ENCODE data around the gene NRP2.

The NRP2 gene

DNA sequence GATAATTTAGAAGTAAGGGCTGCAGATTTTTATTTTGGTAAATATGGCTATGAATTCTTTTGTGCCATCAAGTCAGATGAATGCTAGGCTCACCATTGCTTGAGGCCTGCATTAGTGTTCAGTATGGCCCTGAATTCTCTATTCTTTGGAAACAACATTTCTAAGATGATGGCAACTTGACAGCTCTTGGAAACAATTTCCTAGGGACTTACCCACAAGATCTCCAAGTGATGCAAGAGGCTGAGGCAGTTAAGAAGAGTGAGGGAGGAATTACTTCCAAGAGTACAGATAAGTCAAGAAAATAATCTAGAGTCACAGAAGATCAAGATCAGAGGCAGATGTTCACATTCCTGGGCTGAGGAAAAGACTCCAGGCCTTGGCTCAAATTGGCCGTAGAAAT is 129.1 kb downstream of the NRP2 start:
- no peak overlapping the region for H3K27ac Mint-ChIP-seq
- no peaks in the 10 kb centered on the region for H3K4me1 Mint-ChIP-seq
- no peak overlapping the region for H3K4me3 Mint-ChIP-seq
- no peaks in the 10 kb centered on the region for H3K9me3 Mint-ChIP-seq
- no peak for ATAC-seq
- DNase-seq (ENCODE audit: low spot score in 2 of 2), result no peak
- H3K36me3 Mint-ChIP-seq, result no peaks in the 10 kb centered on the region

DNA sequence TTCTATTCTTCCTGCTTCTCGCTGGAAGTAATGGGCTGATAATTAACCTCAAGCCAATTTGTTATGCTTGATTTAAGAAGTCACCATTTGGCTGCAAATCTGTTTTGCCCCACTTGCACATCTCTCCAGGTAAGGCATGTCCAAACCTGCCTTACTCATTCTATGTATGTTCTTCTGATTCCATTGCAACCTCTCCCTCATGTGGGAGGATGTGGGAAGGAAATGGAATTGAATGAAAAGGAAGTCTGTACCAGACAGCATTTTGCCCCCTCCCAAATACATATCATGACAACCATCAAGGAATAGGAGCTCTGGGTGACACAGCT is 131.7 kb downstream of the NRP2 start:
- DNase-seq (ENCODE audit: low spot score in 2 of 2) (no peak), ATAC-seq (no peak)
- Mint-ChIP-seq H3K4me1 (no peaks in the 10 kb centered on the region), H3K36me3 (no peaks in the 10 kb centered on the region), H3K9me3 (no peaks in the 10 kb centered on the region), H3K4me3 (no peak overlapping the region), H3K27ac (no peak overlapping the region)

- Mint-ChIP-seq H3K27ac (no peak overlapping the region), H3K36me3 (no peaks in the 10 kb centered on the region), H3K9me3 (no peaks in the 10 kb centered on the region), H3K4me1 (no peaks in the 10 kb centered on the region), H3K4me3 (no peak overlapping the region)
- ATAC-seq (no peak), DNase-seq (ENCODE audit: low spot score in 2 of 2) (no peak)
Observed at GRCh38 chr2:205815673-205816072, 133.4 kb downstream of the NRP2 start.

DNA sequence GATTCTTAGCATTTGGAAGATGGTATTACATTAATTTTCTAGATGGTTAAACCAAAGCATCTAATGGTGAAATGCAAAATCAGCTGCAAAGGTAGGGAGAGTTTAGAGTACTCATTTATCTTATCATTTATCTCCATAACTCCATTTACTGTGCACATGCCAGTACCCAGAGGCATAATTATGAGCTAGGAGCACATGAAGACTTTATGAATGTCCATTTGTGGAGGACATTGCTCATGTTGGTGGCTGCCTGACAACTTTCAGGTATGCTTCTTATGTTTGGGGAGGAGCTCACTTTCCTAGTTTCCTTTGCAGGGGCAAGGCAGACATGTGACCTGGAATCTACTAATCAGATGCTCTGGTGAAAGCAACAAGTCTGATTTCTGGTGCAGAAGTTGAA is 134.0 kb downstream of the NRP2 start:
- H3K4me3 Mint-ChIP-seq, result no peak overlapping the region

DNA sequence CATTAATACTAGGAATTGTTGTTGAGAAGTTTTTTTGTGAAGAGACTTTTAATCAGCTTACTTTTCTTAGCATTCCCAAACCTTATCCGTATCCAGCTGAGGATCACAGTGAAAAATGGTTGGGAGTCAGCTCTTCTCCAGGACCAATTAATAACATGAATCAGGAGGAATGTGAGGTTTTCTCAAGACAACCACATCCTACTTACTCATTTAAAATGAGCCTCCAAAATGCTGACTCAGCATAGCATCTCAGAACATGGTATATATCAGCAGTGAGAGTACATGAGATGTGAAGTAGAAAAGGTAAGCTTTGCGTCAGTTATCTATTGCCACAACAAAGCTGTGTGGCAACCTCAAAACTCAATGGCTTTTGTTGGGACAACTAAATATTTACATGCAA is 140.3 kb downstream of the NRP2 start:
- H3K36me3 Mint-ChIP-seq, result no peaks in the 10 kb centered on the region
- no peaks in the 10 kb centered on the region for H3K9me3 Mint-ChIP-seq
- ATAC-seq (no peak), DNase-seq (ENCODE audit: low spot score in 2 of 2) (no peak)
- no peaks in the 10 kb centered on the region for H3K4me1 Mint-ChIP-seq
- H3K4me3 Mint-ChIP-seq, result no peak overlapping the region
- no peak overlapping the region for H3K27ac Mint-ChIP-seq

More for the DNA sequence above, 134.0 kb downstream of the NRP2 start:
- Mint-ChIP-seq H3K4me1 (no peaks in the 10 kb centered on the region), H3K9me3 (no peaks in the 10 kb centered on the region), H3K36me3 (no peaks in the 10 kb centered on the region), H3K27ac (no peak overlapping the region)
- DNase-seq (ENCODE audit: low spot score in 2 of 2), result no peak
- ATAC-seq, result no peak

GRCh38 chr2:205827809-205828365 is 145.6 kb downstream of the NRP2 start:
- H3K36me3 Mint-ChIP-seq, result no peaks in the 10 kb centered on the region
- no peaks in the 10 kb centered on the region for H3K4me1 Mint-ChIP-seq
- ATAC-seq (no peak), DNase-seq (ENCODE audit: low spot score in 2 of 2) (no peak)
- H3K4me3 Mint-ChIP-seq, result no peak overlapping the region
- H3K27ac Mint-ChIP-seq, result no peak overlapping the region
- H3K9me3 Mint-ChIP-seq, result no peaks in the 10 kb centered on the region

- Mint-ChIP-seq H3K4me3 (no peak overlapping the region), H3K9me3 (no peaks in the 10 kb centered on the region), H3K36me3 (no peaks in the 10 kb centered on the region), H3K4me1 (no peaks in the 10 kb centered on the region), H3K27ac (no peak overlapping the region)
- DNase-seq (ENCODE audit: low spot score in 2 of 2), result no peak
- ATAC-seq, result no peak
Observed at GRCh38 chr2:205833864-205834263, 151.6 kb downstream of the NRP2 start.

DNA sequence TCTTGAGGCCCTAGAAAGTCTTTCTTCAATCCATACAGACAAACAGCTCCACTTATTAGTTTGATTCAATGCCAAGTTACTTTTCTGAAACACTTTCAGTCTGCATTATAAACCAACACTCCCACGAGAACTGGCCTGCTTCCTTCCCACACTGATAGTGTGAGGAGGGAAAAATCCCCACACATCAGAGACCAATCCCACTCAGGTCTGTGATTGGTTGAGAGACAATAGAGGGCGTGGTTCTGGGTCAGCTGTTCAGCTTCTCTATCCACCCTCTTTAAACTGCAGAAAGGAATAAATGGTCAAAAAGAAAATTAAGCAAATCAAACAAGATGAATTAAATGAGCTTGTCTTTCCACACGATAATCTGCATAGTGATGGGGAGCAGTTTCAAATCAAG is 152.5 kb downstream of the NRP2 start:
- ATAC-seq (no peak), DNase-seq (ENCODE audit: low spot score in 2 of 2) (no peak)
- Mint-ChIP-seq H3K9me3 (no peaks in the 10 kb centered on the region), H3K36me3 (no peaks in the 10 kb centered on the region), H3K4me3 (no peak overlapping the region), H3K4me1 (no peaks in the 10 kb centered on the region), H3K27ac (no peak overlapping the region)

DNA sequence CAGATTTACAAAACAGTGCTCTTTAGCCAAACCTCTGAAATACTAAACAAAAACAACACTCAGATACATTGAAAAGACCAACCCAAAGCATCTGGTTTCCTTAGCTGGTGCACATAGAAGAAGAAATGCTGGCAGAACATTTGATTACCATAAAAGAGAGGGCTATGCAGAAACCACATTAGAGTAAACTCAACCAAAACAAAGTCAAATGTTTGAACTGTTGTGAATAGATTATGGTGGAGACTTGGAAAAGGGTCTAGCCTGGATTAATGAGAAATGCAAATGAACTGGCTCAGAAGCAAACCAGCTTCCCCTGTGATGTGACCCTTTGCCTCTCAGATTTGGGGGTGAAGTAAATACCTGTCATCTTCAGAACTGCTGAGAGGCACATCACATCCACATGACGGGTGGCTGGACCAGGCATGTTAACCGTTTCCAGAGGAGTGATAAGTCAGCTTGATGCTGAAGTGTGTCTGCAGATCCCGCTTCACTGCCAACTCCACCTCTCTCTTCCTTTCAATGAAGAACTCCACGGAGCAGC is 153.0 kb downstream of the NRP2 start:
- no peak for ATAC-seq

GRCh38 chr2:205835923-205836322 is 153.6 kb downstream of the NRP2 start:
- no peak for ATAC-seq
- no peaks in the 10 kb centered on the region for H3K36me3 Mint-ChIP-seq
- no peak overlapping the region for H3K27ac Mint-ChIP-seq
- no peak for DNase-seq (ENCODE audit: low spot score in 2 of 2)
- no peaks in the 10 kb centered on the region for H3K9me3 Mint-ChIP-seq
- no peaks in the 10 kb centered on the region for H3K4me1 Mint-ChIP-seq
- no peak overlapping the region for H3K4me3 Mint-ChIP-seq

More for the DNA sequence above, 153.0 kb downstream of the NRP2 start:
- DNase-seq (ENCODE audit: low spot score in 2 of 2), result no peak
- Mint-ChIP-seq H3K27ac (no peak overlapping the region), H3K9me3 (no peaks in the 10 kb centered on the region), H3K36me3 (no peaks in the 10 kb centered on the region), H3K4me3 (no peak overlapping the region), H3K4me1 (no peaks in the 10 kb centered on the region)

GRCh38 chr2:205836477-205837221 is 154.3 kb downstream of the NRP2 start:
- Mint-ChIP-seq H3K27ac (no peak overlapping the region), H3K9me3 (no peaks in the 10 kb centered on the region), H3K36me3 (no peaks in the 10 kb centered on the region), H3K4me3 (no peak overlapping the region), H3K4me1 (no peaks in the 10 kb centered on the region)
- no peak for ATAC-seq
- no peak for DNase-seq (ENCODE audit: low spot score in 2 of 2)

DNA sequence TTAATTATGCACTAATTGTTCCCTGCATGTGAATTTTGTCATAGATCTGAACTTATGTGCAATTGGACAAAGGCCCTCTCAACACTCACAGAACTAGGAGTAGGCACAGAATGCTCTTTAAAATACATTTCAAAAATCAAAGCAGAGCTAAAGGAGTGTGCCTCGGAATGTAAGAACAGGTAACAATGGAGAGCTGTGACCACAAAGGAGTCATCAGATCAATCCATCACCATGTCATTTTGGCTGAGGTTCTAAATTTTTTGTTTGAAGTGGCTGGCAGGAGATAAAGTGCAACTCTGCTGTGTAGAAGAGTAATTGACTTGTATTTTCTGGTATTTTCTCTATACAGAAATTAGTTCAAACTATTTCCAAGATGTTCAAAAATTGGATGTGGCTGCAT is 155.4 kb downstream of the NRP2 start:
- H3K4me1 Mint-ChIP-seq, result no peaks in the 10 kb centered on the region
- ATAC-seq (no peak), DNase-seq (ENCODE audit: low spot score in 2 of 2) (no peak)
- H3K9me3 Mint-ChIP-seq, result no peaks in the 10 kb centered on the region
- H3K27ac Mint-ChIP-seq, result no peak overlapping the region
- no peaks in the 10 kb centered on the region for H3K36me3 Mint-ChIP-seq
- no peak overlapping the region for H3K4me3 Mint-ChIP-seq

DNA sequence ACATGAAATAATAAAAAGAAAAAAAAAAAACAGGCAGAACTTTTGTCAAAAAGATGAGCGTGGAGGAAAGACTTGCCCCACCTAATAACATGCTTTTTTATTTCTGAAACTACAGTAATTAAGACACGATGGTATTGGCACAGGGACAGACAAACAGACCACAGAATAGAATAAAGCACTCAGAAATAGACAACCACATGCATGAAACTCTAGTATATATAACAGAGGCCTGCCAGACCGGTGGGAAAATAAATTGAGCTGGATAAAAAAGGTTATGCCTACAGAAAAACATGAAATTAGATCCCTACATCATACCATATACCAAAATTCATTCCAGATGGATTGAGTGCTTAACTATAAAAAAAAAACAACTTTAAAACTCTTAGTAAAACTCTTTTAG is 163.1 kb downstream of the NRP2 start:
- no peak for DNase-seq (ENCODE audit: low spot score in 2 of 2)
- no peaks in the 10 kb centered on the region for H3K36me3 Mint-ChIP-seq
- ATAC-seq, result no peak

More for the DNA sequence above, 163.1 kb downstream of the NRP2 start:
- Mint-ChIP-seq H3K9me3 (no peaks in the 10 kb centered on the region), H3K4me1 (no peaks in the 10 kb centered on the region), H3K27ac (no peak overlapping the region), H3K4me3 (no peak overlapping the region)
